SU-DHL-6 (cell line): ENCODE results near the gene ZNF814.

Source experiments
- EZH2phosphoT487 ChIP-seq: fragments of 200-600 bp; sonication (generic), shearing (Covaris generic); conservative IDR thresholded peaks from 2 replicates; pipeline ENCODE4 v1.6.1; 2018; ENCODE audit warnings: mild to moderate bottlenecking, antibody characterized with exemption, low read length, moderate library complexity, mixed read lengths
- TF ChIP-seq, protein P1 (sequence below): fragments of 200-600 bp; sonication (generic); IDR thresholded peaks from one replicate; pipeline ENCODE4 v1.5.1; 2017; ENCODE audit warnings: antibody characterized with exemption, mild to moderate bottlenecking, low read length, moderate library complexity; ENCODE audit not compliant: insufficient read depth, poor library complexity, severe bottlenecking

DNA sequence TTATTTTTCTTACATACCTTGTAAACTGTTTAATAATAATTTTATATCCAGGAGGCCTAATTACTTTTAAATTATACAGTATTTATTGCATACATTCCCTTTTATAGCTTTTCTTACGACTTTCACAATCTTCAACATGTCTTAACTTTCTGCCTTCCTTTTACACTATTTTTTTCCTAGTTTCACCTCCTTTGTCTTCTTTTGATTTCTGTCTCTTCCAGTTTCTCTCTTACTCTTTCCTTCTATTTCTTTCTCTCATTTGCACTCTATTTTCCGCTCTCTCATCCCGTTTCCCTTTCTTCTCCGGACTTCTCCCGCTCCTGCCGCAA lies 85.6 kb downstream of the ZNF814 start:
- TF ChIP-seq, protein P1, sequence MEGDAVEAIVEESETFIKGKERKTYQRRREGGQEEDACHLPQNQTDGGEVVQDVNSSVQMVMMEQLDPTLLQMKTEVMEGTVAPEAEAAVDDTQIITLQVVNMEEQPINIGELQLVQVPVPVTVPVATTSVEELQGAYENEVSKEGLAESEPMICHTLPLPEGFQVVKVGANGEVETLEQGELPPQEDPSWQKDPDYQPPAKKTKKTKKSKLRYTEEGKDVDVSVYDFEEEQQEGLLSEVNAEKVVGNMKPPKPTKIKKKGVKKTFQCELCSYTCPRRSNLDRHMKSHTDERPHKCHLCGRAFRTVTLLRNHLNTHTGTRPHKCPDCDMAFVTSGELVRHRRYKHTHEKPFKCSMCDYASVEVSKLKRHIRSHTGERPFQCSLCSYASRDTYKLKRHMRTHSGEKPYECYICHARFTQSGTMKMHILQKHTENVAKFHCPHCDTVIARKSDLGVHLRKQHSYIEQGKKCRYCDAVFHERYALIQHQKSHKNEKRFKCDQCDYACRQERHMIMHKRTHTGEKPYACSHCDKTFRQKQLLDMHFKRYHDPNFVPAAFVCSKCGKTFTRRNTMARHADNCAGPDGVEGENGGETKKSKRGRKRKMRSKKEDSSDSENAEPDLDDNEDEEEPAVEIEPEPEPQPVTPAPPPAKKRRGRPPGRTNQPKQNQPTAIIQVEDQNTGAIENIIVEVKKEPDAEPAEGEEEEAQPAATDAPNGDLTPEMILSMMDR, result no peak
- TF ChIP-seq EZH2phosphoT487, result no peak
